NCI-H748 treated with DMSO at 0.1 percent for 48 hours (cell line): ENCODE measurements around the gene METTL15.
"Not testable (repeated sequence)": the region's sequence is repeated elsewhere in the genome, so short reads cannot be mapped to it uniquely, and the experiment has no call there.

Experiments
- DNase-seq: peaks from one replicate; lab custom pipeline; 2025; lab: John Stamatoyannopoulos, UW

METTL15 gene

DNA sequence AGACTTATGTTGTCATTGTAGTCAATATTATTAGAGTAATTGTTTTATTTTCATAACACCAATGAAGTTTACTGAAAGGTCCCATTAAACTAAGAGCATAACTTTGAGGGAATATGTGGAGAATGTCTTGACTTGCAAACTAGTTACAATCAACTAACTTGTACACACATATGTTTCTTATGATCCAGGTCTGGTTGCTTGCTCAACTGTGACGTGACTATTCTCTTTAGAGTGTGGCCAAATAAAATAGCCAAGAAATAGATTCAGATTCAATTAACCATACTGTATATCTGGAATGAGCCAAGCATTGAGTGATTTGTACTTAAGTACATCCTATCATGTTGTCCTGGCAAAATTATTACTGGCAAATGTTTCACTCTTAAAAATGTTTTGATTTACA is 101.7 kb downstream of the METTL15 start:
- DNase-seq = no peak

DNA sequence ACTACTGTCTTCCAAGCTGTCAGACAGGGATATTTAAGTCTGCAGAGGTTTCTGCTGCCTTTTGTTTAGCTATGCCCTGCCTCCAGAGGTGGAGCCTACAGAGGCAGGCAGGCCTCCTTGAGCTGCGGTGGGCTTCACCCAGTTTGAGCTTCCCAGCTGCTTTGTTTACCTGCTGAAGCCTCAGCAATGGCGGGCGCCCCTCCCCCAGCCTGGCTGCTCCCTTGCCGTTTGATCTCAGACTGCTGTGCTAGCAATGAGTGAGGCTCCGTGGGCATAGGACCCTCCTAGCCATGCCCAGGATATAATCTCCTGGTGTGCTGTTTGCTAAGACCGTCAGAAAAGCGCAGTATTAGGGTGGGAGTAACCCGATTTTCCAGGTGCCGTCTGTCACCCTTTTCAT is 113.9 kb downstream of the METTL15 start:
- DNase-seq = not testable (repeated sequence)

DNA sequence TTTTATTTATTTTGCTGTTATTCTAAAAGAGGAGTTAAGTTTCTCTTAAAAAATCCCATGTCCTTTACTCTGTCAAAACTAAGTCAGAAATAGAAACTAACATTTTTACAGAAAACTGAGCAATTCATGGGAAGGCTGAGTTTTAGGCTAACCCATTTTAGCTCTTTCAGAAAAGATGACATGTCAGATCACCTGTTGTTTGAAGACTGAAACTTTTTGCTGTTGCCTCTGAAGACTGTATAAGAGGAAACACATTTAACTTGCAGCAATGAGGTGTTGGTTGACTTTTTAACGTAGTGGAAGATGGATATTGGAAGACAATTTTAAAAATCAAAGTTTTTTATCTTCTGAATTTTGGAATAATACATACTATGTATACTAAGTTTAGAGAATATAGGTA is 115.4 kb downstream of the METTL15 start:
- no peak for DNase-seq

DNA sequence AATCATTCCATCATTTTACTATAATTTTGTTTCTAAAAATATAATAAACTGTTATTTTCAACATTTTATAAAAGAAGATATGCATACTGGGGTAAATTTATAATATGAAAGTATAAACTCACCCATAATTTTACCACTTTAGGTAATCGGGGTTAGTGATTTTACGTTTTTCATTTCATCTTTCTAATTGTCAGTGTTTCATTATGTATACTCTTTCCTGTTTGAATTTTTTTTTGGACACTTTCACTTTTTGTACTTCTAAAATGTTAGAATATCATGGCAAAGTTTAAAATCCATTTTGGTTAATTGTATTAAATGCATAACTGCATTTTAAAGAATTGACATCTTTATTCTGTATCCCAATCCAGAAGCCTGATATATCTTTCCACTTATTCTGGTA is 115.8 kb downstream of the METTL15 start:
- DNase-seq = no peak

DNA sequence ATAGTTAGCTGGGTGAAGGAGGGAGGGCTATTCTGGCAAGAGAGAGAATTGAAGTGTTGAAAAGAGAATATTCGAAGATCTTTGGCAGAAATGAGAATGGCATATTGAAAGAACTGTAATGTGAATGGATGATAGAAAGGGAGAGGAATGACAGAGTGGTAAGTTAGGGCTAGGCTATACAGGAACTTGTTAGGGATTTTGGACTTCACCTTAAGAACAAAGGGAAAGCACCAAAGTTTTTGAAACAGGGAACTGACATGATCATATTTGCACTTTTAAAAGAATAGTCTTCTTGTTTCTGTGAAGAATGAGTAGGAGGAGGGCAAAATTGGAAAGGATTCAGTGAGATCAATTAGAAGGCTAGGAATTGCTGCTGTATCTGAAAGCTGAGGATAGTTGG is 119.3 kb downstream of the METTL15 start:
- DNase-seq = no peak

DNA sequence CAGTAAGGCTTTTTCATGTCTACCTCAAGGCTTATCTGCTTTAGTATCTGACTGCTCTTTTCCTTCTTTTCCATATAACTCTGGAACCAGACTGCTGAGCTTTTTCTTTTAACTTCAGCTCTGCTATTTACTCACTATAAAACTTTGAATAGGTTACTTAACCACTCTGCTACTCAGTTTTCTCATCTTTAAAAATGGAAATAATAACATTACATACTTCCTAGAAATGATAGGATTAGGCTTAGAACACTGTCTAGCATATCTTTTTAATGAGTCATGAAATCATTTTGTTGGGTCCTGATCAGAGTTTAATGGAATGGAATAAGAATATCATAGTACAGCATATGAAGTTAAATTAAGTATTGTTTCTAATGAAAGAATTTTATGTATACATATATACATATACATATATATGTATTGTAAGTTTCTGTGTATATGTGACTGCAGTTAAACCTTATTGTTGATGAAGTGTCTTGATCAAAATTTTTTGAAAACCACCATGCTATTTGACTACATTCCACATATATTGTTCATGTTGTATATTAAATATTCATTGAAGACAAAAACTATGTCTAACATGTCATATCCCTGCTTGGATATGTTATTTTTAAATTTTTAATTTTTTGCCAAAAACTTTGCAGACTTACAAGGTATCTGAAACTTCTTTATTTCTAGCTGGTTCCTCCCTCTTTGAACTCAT is 120.2 kb downstream of the METTL15 start:
- DNase-seq = no peak

DNA sequence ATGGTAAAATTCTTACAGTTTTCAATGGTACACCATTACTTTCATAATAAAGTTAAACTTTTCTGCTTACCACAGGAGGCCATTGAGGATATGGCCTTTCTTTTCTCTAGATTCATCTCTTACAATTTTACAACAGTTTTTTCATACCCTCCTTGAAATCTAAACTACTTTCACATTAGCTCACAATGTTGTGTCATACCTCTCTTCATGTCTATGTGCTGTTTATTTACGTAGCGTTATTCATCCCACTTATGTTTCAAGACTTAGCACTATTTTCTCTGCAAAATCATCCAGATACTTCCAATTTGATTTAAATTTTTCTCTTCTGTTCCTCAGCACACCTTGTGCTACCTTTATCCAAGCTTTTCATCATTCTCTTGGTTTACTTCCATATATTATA is 123.3 kb downstream of the METTL15 start:
- DNase-seq = no peak

DNA sequence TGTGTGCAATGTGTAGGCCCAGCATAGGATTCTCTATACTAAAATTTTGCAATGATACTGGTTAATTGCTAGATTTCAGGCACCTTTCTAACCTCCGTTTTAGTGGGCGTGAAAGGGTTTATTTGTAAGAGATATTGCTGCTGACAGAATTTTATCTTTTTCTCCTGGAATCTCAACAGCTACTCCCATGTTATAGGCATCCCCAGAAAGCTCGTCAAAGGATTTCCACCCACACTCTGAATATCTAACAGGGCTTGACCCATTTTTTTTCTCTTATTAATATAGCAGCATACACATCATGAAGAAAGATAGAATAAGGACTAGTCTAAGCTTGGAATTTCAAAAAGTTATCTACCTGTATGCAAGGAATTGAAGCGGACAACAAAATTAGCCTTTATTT is 124.5 kb downstream of the METTL15 start:
- DNase-seq = no peak

DNA sequence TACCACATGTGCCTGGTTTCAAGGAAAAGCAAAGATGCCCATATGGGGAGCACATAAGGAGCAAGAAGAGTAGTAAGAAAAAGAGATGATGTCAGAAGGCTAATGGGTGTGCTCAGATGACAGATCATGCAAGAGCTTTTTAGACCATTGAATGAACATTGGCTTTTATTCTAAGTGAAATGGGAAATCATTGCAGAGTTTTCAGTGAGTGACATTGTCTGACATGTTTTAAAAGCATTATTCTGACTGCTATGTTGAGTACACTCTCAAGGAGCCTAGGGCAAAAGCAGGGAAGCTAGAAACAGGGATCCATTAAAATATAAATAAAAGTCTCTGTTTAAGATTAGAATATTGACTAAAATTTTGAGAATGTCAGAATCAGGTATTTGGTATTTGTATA is 133.6 kb downstream of the METTL15 start:
- no peak for DNase-seq

DNA sequence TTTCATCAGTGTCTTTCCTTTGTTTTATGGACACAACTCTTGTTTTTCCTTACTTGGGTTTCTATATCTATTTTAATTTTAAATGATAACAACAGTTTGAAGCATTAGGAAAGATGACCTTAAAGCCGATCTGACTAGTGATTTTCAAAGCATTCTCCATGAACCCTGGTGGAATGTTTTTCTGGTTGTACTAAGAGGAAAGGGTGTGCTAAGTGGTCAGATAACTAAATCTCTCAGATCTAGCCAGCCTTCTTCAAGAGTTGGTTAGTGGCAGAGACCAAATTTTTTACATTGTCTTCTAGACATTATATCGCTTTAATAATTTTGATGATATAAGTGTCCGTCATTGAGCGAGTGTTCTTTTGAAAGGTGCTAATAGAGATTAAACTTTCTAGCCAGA is 134.4 kb downstream of the METTL15 start:
- DNase-seq = no peak

DNA sequence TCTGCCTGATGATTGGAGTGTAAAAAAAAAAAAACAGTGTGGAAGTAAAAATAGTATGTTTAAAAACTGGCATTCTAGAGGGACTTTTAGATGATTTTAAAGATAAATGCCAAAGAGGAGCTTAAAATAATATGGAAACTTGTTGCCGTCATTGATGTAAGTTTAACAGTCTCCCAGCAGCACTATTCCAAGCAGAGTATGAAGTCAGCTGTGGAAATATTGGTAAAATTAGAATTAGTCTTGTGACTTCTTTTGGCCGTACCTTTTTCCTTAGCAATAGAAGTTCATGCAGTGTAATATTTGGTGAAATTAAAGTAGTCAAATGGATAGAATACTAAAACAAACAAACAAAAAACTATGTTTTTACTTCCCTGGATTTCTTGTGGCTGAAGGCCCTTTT is 134.9 kb downstream of the METTL15 start:
- DNase-seq = no peak

DNA sequence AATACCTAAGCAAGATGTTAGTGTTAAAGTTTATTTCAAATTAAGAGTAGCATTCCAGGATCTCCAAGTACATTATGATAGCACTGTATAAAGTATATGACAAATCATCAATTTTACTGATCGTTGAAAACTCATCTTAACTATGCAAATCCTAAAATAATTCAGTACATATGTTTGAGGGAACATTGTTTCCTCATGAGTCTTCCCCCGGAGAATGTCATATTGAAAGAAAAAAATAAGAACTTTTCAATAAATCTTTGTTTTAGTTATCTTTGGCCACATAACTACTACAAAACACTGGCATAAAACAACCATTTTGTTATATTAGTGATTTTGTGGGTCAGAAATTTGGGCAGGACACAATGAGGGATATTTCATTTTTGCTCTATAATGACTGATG is 135.4 kb downstream of the METTL15 start:
- DNase-seq = no peak

DNA sequence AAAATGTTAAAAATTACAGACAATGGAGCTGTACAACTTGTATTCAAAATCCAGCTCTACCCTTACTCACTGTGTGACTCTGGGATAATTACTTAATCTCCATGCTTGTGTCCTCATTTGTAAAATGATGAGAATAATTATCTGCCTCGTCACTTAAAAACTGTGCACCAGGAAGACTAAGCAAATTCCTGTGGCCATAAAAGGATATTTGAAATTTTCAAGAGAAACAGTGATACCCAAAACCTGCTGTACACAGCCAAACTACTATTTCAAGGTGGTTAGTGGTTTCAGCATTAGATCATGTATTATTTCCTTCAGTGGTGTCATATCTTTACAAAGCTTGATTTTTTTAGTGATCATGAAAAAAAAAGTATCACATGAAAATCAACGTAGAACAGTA is 136.9 kb downstream of the METTL15 start:
- DNase-seq = no peak

DNA sequence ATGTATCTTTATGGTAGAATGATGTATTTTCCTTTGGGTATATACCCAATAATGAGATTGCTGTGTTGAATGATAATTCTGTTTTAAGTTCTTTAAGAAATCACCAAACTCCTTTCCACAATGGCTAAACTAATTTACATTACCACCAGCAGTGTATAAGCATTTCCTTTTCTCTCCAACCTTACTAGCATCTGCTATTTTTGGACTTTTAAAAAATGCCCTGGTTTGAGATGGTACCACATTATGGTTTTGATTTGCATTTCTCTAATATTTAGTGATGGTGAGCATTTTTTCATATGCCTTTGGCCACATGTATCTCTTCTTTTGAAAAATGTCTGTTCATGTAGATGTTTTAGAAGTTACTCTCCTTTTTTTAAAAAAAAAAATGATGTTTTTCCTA is 142.0 kb downstream of the METTL15 start:
- no peak for DNase-seq

DNA sequence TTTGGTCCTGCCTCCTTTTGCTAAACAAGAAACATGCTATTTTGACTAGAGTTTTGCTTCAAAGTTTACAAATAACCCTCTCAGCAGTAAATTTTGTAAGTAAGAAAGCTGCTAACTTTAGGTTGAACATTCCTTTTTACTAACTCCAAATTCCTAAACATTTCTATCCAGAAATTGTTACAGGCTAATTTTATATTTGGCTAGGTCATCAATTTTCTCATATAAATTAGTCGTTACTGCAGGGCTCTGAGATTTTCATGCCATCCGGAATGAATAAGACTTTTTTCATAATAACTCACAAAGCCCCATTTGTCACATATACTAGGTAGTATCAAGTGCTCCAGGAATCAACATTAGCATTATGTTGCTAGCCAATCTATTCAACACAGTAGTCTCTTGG is 143.1 kb downstream of the METTL15 start:
- no peak for DNase-seq

DNA sequence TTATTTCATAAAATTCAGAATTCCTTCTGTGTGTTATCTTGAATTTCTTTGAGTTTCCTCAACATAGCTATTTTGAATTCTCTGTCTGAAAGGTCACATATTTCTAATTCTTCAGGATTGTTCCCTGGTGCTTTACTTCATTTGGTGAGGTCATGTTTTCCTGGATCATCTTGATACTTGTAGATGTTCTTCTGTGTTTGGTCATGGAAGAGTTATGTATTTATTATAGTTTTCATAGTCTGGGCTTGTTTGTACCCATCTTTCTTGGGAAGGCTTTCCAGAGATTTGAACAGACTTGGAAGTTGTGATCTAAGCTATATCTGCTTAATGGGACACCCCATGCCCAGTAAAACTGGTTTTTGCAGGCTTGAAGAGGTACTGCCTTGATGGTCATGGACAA is 149.6 kb downstream of the METTL15 start:
- no peak for DNase-seq

DNA sequence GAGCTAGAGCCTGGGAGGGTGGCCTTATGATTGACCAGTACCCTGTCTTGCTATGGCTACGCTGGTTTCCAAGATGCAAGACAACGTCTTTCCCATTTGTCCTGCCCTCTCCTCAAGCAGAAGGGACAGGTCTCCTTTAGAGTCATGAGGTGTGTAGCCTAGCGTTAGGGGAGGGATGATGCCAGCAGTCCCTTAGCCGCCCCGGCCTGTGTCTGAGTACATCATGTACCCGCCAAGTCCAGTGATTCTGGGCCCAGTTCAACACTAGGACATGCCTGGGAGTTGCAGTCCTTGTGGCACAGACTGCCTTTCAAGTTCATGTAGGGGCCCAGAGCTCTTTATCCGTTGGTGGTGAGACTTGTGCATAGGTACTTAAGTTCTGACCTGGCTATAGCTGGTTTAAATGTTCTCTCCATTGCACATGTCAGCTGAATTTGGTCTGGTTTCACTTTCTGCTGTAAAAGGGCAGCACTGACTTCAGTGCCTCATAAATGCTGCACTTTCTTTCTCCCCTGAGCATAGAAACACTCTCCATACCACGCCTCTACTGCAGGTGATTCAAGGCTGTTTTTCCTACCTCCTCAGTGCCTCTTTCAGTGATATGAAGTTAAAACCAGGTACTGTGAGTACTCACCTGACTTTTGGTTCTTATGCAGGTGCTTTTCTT is 151.1 kb downstream of the METTL15 start:
- DNase-seq = no peak

DNA sequence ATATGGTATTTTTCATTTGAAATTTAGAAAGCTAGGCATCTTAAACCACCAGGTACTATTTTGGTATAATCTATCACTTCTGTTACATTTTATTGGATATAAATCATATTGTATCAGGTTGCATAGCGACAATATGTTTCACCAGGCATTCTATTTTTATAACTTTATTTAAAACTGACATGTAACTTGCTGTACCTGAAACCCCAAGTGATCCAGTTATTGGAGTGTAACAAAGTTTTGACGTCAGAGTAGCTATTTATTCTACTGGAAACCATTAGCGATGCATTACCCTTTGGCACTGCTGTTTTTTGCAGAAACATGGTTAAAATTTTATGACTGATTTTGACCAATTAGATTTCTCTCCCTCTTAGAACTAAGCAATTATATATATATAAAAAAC is 160.7 kb downstream of the METTL15 start:
- DNase-seq = no peak

DNA sequence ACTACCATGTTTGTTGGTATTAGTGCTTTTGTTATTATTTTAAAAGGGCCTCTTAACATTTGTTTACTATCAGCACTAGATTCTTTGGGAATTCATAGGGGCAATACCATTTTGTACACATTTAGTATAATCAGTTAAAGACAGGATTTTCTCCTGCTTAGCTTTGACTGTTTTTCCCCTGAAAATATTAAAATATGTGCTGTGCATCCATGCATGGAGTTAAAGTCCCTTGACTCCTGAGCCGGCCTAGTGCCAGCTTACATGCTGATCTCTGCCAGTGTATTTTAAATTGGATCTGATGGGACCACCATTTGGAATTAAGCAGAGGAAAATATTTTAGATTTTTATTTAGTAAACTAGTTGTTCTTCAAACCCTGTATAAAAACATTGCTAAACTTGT is 161.4 kb downstream of the METTL15 start:
- DNase-seq = no peak

DNA sequence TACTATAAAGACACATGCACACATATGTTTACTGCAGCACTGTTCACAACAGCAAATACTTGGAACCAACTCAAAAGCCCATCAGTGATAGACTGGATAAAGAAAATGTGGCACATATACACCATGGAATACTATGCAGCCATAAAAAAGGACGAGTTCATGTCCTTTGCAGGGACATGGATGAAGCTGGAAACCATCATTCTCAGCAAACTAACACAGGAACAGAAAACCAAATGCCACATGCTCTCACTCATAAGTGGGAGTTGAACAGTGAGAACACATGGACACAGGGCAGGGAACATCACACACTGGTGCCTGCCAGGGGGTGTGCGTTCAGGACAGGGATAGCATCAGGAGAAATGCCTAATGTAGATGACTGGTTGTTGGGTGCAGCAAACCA is 164.1 kb downstream of the METTL15 start:
- DNase-seq = not testable (repeated sequence)

DNA sequence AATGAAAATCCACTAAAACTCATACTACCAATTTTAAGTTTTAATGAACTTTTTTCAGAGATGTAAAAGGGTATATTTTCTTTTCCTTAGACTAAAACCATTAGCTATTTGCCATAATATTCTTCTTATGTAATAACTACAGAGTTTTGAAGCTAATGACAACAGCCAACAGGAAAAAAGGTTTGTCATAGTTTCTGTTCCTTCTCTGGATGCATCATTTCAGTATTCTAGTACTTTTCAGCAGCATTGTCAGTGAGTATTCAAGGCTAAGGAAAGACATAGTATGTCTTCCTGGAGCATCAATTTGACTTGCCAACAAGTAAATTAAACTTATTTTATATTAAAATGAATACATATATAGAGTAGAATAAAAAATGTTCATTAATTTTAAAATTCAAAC is 166.0 kb downstream of the METTL15 start:
- no peak for DNase-seq

DNA sequence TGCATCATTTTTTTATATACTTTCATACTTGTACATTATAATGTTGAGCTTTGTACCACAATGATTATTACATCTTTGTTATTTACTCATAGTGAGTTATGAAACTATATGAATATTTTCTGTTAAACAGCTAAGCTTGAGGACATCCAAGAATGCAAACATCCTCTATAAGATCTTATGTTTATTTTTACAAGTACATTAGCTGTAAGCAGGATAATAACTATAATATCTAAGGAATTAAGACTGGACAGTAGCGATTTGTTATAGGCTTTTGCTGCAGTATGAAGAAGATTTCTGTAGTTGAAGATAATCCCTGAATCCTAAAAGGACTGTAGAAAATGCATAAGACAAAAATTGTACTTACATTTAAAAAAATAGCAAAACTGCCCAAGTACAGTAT is 176.0 kb downstream of the METTL15 start:
- DNase-seq = no peak

DNA sequence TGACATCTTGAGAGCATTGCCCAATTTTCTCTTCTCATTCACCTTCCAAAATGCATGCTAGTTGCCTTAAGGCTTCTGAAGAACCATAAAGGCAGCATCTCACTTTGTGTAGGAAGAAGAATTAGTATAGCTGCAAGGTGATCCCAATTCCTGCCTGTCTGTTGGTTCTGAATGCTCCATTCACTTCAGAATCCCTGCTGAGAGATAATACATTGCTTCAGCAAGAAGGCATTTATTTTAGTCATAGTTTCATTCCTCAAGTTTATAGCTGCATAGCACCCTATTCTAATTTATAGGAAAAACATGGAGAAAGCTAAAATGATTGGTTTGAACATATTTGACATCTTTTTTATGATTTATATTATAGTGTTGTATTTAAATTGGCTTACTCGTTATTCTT is 181.3 kb downstream of the METTL15 start:
- no peak for DNase-seq

DNA sequence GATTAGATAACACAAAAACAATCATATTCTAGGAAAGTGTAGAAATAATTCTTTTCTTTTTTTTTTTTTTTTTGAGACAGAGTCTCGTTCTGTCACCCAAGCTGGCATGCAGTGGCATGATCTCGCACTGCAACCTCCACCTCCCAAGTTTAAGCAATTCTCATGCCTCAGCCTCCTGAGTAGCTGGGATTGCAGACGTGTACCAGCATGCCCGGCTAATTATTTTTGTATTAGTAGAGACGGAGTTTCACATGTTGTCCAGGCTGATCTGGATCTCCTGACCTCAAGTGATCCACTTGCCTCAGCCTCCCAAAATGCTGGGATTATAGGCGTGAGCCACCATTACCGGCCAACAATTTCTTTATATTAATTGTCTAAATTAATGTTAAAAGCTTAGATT is 182.8 kb downstream of the METTL15 start:
- not testable (repeated sequence) for DNase-seq
